Activated CD8-positive, alpha-beta memory T cell treated with anti-CD3 and anti-CD28 coated beads, Interleukin-2, amount 50 U/mL, for 24 hours (primary cell): ENCODE results near the gene ACE.

ENCODE experiments used
- DNase-seq: peaks from one replicate; pipeline ENCODE4 v3.0.0-alpha.2; 2020; ENCODE audit errors: extremely low read depth

The ACE gene

DNA sequence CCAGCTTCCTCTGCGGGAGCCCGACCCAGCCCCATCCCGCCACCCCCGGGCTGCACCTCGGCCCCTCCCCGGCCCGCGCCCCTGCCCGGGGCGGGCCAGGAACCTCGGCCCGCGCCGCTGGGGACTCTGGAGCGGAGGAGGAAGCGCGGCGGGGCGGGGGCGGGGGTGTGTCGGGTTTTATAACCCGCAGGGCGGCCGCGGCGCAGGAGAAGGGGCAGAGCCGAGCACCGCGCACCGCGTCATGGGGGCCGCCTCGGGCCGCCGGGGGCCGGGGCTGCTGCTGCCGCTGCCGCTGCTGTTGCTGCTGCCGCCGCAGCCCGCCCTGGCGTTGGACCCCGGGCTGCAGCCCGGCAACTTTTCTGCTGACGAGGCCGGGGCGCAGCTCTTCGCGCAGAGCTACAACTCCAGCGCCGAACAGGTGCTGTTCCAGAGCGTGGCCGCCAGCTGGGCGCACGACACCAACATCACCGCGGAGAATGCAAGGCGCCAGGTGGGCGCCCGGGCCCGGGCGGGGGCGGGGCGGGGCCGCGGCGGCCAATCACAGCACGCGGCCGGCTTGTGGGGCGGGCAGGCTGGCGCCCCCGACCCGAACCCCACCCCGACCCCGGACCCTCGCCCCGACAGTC, at the start of gene ACE:
Gene ACE, plus strand, starts transcription at position 208 of the 626 bp plus-strand sequence. Its CDS starts 34 bp downstream, at position 242.
- DNase-seq = no peak

DNA sequence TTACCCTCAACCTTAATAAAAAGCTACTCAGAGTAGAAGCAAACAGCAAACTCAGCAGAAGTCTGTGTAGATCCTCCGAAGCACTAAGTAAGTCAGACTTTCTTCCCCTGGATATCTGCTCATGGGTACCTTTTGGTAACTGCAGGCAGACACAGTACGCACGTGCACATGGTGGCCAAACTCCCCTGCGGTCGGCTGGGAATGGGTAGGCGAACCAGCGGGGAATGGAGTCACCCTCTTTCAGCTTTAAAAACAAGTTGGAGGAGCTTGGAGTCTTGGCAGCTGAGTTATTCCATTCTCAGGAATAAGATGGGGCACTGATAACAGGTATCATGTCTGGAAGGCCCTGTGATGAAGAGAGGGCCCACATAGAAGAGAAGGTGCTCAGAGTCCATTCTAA, 47.1 kb upstream of the ACE start:
- DNase-seq = no peak

DNA sequence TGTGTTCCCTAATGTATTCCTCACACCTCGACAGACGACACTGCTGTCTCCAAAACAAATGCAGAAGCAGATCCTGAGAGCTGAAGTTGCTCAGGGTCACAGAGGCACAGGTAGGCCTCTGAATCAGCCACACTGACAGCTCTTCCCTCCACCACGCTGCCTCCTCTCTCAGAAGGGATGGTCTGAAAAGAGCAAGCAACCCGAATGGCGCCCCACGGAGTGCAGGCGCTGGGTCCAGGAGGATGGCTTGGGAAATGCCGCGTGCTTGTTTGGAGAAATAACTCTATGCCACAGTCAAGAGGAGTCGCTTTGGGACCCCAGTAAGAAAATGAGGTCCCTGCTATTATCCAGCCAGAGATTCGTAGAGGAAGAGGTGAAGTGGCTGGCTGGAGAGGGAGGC, 46.6 kb upstream of the ACE start:
- DNase-seq = no peak

GRCh38 chr17:63431618-63431938, 45.3 kb upstream of the ACE start:
- no peak for DNase-seq

- DNase-seq = no peak
Measured at GRCh38 chr17:63431939-63432804, 44.7 kb upstream of the ACE start.

DNA sequence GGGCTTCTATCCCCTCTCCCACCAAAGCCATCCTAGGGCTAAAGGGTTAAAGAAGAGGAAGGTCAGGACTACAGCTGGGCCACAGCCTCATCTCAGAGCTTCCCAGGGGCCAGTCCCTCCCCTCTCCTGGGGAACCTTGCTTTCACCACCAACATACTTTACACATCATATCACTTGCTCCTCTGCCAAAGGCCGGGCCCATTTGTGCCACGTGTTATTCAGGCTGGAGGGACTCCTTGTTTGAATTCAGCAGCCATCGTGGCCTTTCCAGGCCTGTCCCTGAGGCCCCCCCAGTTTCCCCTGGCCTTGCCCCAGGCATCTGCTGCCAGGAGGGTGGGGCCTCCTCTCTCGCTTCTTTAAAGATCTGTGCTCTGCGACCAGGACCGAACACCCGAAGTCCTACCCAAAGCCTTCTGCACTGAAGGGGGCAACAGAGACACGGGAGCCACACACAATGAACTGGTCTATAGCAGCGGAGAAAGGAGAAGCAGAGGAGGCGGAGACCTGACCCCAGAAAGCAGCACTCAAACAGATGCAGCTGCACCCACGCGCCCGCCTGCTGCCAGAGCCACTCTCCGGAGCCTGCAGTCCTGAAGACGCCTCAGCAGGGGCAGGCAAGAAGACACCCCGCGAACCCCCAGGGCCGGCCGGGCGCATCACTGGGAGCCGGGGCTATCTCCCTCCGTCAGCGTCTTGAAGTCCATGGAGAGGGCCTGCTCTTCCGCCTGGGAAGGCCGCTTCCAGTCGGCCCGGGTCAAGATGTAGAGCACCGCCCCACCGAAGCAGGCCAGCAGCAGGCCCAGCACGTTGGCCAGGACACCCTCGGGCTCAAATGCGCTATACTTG, 42.9 kb upstream of the ACE start:
- DNase-seq = no peak

DNA sequence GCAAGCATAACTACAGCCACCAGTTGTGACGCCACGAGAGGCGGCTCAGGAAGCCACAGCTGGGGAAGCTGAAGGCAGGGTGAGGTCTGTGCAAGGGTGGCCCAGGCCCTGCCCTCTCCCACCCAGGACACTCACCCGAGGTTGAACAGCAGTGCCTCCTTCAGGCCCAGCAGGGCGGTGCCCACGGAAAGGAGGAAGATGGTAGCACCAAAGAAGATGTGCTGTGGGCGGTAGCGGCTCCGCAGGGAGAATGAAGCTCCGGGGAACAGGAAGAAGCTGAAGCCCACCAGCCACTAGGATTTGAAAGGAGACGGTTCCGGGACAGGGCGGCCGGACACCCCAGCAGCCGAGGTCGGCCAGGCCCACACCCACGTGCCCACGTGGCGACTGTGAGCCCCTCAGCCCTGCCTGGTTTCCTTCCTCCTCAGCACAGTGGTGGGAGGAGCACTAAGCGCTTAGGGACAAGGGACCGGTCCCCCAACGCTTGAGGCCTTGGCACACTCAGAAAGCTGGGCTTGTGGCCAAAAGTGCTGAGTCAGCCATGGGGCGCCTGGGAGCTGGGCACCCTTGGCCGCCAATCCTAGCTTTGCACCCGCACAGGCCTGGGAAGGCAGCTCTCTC, 41.8 kb upstream of the ACE start:
- no peak for DNase-seq

DNA sequence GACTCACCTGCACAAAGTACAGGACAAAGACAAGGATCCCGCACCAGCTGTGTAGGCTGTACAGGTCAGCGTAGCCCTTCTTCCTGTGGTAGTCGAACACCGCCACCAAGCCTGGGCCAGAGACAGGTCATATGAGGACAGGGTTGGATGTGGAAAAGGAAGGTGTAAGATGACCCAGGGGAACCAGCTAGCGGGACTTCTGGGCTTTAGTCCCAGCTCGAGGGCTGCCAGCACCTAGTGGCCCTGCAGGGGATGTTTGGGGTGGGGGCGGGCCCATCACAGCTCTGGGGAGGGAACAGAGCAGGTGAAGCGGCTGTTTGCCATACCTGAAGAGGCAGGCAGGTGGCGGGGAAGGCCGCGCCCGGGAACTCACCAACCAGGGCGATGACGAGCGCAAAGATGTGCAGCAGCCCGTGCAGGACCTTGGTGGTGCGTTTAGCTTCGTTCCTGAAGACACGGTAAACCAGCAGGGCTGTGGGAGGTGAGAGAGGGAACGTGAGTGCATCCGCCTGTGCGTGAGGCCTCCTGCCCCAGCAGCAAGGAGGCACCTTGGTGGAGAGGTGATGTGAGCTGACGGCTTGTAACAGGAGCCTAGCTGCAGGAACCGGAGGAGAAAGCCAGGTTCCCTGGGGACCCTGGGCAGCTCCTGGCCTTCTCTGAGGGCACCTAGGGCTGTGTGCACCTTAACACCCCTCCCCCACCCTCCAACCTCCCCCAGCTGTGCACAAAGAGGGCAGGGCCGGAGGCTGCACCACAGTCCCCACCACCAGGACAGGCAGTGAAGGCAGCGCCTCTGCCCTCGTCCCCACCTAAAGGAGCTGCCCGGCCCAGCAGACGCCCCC, 41.0 kb upstream of the ACE start:
- no peak for DNase-seq

GRCh38 chr17:63436523-63437110, 40.2 kb upstream of the ACE start:
- DNase-seq = no peak

GRCh38 chr17:63437287-63438091, 39.4 kb upstream of the ACE start:
- DNase-seq = no peak

- no peak for DNase-seq
Measured at GRCh38 chr17:63438092-63439051, 38.5 kb upstream of the ACE start.

DNA sequence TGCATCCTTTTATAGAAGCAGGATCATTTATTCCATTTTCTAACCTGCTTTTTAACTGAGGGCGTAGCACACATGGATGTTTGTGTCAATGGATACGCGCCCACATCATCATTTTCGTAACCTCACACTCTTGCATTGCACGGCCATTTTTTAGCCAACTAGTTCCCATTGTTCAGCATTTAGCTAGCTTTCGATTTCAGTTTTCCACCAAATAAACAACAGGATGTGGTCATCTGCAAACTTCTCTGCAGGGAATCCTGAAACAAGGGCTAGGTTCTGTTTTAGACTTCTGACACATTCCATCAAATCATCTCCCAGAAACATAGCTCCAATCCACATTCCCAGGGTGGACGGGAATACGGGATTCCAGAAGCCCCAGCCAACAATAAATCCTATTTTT, 37.2 kb upstream of the ACE start:
- no peak for DNase-seq

DNA sequence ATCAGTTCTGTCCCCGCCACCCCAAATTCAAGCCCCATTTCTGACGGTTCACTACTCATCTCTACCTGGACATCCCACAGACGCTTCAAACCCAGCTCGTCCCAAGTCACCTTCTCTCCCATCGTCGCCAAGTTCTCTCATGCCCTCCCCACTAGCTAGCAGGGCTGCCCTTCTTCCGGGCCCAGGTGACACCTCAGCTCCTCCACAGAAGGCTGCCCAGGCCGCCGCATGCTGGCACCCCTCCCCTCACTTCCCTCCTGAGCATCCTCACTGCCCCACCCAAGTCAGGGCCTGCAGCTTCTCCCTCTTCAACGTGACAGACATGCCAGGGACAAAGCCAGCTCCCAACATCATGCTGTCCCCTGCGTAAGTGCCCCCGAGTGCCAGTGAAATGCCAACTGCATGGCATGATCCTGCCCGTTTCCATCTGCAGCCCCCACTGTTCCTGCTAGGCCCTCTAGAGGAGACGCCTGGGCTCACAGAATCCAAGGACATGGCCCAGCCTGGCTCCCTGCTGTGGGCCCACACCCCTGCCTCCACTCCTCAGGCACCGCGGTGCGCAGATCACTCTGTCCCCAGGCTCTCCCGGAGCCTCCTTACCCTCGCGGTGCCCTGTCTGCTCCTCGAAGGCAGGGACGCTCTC, 36.6 kb upstream of the ACE start:
- no peak for DNase-seq

- DNase-seq = no peak
Measured at GRCh38 chr17:63440770-63441335, 36.0 kb upstream of the ACE start.

- no peak for DNase-seq
Measured at GRCh38 chr17:63441654-63442053, 35.2 kb upstream of the ACE start.

- DNase-seq = no peak
Measured at GRCh38 chr17:63442074-63442473, 34.8 kb upstream of the ACE start.

DNA sequence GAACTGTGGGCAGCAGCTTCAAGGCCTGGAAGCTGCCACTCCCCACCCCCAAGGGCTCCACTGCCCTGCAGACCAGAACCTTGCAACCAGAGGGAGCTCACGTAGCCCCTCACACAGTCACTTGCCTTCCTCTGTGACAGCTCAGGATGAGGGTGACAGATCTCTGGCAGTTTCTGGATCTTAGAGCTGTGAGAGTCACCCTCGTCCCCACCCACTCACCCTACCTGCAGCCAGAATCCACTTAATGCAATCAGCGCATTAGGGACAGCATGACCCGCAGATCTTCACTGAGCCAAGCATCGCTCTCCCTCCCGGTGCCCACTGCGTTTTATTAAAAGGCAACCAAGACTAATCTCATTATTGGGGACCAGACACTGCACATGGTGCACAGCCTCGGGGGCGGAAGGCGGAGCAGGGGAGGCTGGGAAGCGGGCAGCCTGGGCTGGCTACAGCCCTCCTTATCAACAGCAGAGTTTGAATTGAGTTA, 34.3 kb upstream of the ACE start:
- DNase-seq = no peak

DNA sequence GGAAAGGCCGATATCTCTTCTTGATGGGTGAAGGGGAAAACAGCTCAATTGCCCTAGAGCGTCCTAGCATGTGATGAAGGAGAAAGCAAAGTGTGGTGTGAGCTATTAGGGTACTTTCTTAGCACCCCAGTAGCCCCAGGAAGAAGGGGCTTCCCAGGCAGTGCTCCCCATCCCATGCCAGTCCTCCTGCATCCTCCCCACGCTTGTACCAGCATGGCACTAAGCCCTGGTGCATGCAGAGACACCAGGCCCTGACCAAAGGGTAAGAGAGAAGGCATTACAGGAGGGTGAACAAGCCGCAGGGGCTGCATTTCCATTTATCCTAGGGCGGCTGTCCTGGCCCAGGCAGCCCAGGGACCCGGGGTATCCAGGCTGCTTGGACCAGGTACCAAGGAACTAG, 33.8 kb upstream of the ACE start:
- DNase-seq = no peak
